NCI-H2107 treated with DMSO at 0.1 percent for 48 hours (cell line): ENCODE measurements around the gene LMO2.
"Not testable (repeated sequence)": the region's sequence is repeated elsewhere in the genome, so short reads cannot be mapped to it uniquely, and the experiment has no call there.

Source experiments
- DNase-seq: peaks from one replicate; lab custom pipeline; 2025; ENCODE audit not compliant: unreplicated experiment; lab: John Stamatoyannopoulos, UW

Gene LMO2

DNA sequence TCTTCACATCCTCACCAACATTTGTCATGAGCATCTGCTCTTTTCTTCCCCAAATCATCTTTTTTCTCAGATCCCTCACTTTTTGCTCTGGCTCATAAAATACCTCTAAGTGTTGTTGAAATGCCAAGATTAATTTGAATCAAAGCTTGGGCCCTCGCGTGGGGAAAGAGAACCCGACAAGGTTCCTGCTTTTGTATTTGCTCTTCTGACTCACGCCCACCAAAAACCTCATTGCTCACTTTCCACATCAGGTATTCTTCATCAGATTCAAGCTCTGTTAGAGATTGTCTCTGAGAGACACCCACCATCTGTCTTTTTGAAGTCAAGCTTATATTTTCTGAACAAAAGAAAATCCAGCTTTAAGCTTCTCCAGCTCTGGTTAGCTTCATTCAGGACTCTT, 64.7 kb downstream of the LMO2 start:
- no peak for DNase-seq

DNA sequence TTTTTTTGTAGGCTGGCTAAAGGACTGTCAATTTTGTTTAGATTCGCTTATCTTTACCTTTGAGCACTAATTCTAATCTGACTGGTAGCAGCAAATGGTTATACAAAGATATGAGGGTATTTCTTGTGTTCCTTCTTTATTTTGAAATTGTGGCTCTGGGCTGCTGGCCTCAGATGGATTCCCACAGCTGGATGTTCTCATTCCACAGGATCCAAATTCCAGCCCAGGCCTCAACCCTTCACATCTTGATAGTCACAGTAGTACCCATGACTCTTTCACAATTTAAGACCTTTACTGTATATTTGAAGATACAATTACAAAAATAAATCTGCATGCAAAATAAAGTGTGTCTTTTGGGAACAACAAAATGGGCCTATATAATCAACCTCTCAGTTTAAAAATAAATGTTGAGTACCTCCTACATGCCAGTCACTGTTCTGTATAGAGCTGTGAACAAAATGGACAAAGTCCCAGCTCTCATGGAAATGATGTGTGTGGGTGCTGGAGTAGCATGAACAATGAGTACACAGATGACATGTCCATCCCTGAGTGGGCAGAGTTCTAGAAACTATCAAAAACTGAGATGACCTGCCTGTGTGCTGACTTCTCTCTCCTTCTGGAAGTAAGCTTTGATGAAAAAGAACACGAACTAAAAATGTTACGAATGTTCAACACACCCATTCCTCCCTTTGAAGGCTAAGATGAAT, 65.9 kb downstream of the LMO2 start:
- DNase-seq, result no peak

DNA sequence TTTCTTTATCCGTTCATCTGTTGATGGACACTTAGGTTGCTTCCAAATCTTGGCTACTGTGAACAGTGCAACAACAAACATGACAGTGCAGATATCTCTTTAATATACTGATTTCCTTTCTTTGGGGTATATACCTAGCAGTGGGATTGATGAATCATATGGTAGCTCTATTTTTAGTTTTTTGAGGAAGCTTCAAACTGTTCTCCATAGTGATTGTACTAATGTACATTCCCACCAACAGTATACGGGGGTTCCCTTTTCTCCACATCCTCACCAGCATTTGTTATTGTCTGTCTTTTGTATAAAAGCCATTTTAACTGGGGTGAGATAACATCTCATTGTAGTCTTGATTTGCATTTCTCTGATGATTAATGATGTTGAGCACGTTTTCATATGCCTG, 68.9 kb downstream of the LMO2 start:
- DNase-seq, result not testable (repeated sequence)

DNA sequence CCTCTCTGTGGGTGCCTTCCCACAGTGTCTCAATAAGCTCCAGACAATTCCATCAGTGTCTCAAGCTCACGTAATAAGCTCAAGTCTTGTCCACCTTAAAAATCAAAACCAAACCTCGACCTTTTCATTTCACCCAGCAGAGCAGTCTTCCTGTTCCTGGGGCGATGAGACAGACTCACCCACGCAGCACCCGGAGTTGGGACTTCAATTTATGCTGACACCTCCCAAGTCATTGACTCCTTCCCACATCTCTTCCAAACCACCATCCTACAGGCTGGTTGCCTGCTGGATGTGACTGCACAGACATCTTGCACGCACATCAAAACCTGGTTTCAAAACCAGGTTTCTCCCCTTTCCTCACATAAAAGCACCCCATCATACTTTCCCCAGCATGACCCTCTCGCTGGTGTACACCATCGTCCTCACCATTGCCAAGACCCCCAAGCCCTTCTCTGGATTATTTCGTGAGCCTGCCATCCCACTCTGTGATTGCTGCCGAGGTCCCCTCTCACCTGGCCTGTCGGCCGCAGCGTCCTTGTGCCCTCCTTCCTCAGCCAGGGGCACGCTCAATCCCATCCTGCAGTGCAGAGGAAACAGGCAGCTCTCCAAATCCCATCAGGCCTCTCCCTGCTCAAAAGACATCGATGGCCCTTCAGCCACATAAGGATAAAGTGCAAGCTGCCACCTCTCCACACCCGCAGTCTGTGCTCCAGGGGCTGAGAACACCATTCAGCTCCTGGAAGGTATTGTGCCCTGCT, 72.4 kb downstream of the LMO2 start:
- DNase-seq, result no peak
